ENCODE data around the gene TMPRSS9. TPM values are rescaled to one million over a fixed set of nuclear protein-coding genes. Genes with fewer than 3 reads are reported as not detected.

TMPRSS9 gene
- total RNA-seq, 1 experiment from 2014 or later = not detected

DNA sequence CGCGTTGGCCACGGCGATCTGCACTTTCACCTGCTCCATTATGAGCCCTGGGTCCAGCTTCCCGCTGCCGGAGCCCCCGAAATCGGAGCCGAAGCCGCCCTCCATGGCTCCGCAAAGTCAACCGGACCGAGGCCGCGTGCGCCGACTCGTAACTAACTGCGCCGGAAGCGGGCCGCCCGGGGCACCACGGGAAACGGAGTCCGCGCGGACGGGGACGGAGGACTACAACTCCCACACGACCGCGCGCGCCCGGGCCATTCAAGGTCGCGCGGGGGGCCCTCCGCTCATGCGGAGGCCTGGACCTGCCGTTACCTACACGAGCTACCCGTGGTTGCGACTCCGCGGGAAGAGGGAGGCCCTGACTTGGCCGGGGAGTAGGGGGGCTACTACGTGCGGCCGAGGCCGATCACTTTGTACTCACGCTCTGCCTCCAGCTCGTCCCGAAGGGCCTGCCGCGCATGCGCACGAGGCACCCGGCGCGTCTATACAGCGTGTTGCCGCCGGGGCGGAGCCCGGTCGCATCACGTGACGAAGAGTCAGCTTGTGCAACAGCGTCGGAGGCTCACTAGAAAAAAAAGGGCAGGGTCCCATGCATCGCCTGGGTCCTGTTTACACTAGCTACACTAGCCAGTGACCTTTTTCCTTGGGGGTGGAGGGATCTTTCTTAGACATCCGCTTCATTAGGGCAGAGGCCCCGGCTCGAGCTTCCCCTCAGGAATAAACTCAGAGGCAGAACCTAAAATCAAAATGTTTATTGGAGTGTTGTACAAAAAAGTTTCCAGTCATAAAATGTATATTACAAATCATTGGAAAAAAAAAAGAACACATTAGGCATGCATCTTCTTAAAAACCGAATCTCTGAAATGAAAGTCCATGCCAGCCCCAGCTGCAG lies 67.6 kb downstream of the TMPRSS9 start, which contains the start of gene TIMM13:
TIMM13 (minus strand) TSS at position 158 of the 892 bp plus-strand sequence; CDS start at position 105, 53 bp downstream.
- H3K27ac Mint-ChIP-seq (ENCODE audit: unreplicated experiment) = peak within 1 kb of the TSS; percentile 88
- CTCF ChIA-PET = interaction anchor here (0.6 to 1.5 kb wide), 3 partner anchors 183 to 289 kb away, joined by 4 to 6 read pairs (median 5); no protein-coding TSS in a partner anchor
- TF ChIP-seq, protein P1, sequence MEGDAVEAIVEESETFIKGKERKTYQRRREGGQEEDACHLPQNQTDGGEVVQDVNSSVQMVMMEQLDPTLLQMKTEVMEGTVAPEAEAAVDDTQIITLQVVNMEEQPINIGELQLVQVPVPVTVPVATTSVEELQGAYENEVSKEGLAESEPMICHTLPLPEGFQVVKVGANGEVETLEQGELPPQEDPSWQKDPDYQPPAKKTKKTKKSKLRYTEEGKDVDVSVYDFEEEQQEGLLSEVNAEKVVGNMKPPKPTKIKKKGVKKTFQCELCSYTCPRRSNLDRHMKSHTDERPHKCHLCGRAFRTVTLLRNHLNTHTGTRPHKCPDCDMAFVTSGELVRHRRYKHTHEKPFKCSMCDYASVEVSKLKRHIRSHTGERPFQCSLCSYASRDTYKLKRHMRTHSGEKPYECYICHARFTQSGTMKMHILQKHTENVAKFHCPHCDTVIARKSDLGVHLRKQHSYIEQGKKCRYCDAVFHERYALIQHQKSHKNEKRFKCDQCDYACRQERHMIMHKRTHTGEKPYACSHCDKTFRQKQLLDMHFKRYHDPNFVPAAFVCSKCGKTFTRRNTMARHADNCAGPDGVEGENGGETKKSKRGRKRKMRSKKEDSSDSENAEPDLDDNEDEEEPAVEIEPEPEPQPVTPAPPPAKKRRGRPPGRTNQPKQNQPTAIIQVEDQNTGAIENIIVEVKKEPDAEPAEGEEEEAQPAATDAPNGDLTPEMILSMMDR (IDR thresholded peaks at IDR 0.05; ENCODE audit: unreplicated experiment) = no peak
- H3K36me3 Mint-ChIP-seq (ENCODE audit: insufficient read depth, unreplicated experiment) = peaks cover 39% of the 10 kb centered on the region
- peak within 1 kb of the TSS; percentile 93 for H3K4me3 Mint-ChIP-seq (ENCODE audit: low read depth, unreplicated experiment)
- DNase-seq = peak; percentile 91
- H3K4me1 Mint-ChIP-seq (ENCODE audit: low read depth, unreplicated experiment) = no peaks in the 10 kb centered on the region
- intact Hi-C loops (cut with micrococcal nuclease; ENCODE audit: unreplicated experiment) = no loop called here
- no peaks in the 10 kb centered on the region for H3K27me3 Mint-ChIP-seq (ENCODE audit: unreplicated experiment)
- BruUV-seq (replicated peaks) = no TSS peak
- no peaks in the 10 kb centered on the region for H3K9me3 Mint-ChIP-seq (ENCODE audit: low read depth, unreplicated experiment)

DNA sequence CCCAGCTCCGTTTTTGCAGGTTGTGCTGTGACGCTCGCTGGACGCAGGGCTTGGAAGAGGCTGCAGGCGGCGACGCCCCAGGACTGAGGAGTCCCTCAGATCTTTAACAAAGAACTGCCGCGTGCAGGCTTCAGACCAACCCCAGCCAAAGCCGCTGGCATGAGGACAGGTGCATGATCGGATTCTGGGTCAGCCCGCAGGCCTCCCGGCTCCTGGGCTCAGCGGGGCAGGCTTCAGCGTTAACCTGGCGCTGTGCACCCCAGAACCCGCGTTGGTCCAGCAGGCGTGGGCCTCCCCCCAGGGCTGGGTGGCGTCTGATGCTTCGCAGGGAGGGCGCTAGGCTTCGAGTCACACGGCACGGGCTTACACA lies 68.2 kb downstream of the TMPRSS9 start:
- TF ChIP-seq, protein P1 (IDR thresholded peaks at IDR 0.05; ENCODE audit: unreplicated experiment) = no peak
- BruUV-seq (replicated peaks) = no TSS peak
- H3K27me3 Mint-ChIP-seq (ENCODE audit: unreplicated experiment) = no peaks in the 10 kb centered on the region
- H3K36me3 Mint-ChIP-seq (ENCODE audit: insufficient read depth, unreplicated experiment) = peaks cover 39% of the 10 kb centered on the region
- H3K4me1 Mint-ChIP-seq (ENCODE audit: low read depth, unreplicated experiment) = no peaks in the 10 kb centered on the region
- intact Hi-C loops (cut with micrococcal nuclease; ENCODE audit: unreplicated experiment) = no loop called here
- peak overlapping the region; percentile 93 for H3K4me3 Mint-ChIP-seq (ENCODE audit: low read depth, unreplicated experiment)
- CTCF ChIA-PET = interaction anchor here (1.5 kb wide), 1 partner anchor 183 kb away, joined by 6 read pairs; no protein-coding TSS in a partner anchor
- no peak overlapping the region for H3K27ac Mint-ChIP-seq (ENCODE audit: unreplicated experiment)
- H3K9me3 Mint-ChIP-seq (ENCODE audit: low read depth, unreplicated experiment) = no peaks in the 10 kb centered on the region
- DNase-seq = no peak

DNA sequence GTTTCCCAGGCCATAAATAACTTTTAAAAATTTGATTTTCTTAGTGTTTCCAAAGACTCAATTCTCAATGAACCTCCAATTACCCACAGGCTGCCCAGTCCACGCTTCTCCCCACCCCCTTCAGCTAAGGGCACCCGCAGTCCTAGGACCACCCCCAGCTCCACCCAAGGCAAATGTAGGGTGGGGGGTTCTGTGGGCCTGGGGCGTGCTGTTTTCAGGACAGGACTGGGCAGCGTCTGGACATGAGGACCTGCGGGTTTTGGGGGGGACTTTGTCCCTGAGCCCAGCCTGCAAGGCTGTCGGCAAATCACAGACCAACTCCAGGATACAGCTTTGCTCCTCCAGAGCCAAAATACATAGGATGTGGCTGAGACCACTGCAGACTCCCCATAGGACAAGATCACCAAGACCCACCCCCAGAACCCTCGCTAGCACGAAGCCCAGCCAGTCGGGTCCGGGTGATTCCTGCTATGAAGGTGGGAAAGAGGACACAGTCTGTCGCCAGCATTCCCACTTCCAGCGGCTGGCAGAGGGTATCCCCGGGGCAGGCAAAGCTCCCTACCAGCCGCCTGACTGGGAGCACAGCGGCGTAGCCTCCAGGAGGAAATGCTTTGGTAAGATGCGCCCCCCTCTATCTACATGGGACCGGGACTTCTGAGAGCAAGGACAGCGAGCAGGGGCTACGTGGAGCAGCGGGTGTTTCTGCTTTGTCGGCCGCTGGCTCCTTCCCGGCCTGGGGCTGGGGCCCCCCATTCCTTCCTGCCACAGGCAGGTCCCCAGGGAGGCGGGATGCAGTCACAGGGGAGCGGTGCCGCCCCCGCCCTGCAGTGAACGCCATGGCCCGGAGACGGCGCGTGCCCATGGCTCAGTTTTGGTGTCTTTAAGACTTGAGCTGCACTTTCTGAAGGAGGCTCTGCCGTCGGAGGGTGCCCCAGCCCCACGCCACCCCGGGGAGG lies 69.0 kb downstream of the TMPRSS9 start:
- intact Hi-C loops (cut with micrococcal nuclease; ENCODE audit: unreplicated experiment) = no loop called here
- Mint-ChIP-seq H3K4me3 (ENCODE audit: low read depth, unreplicated experiment) (no peak overlapping the region), H3K27me3 (ENCODE audit: unreplicated experiment) (no peaks in the 10 kb centered on the region), H3K27ac (ENCODE audit: unreplicated experiment) (no peak overlapping the region), H3K36me3 (ENCODE audit: insufficient read depth, unreplicated experiment) (peaks cover 43% of the 10 kb centered on the region), H3K9me3 (ENCODE audit: low read depth, unreplicated experiment) (no peaks in the 10 kb centered on the region), H3K4me1 (ENCODE audit: low read depth, unreplicated experiment) (no peaks in the 10 kb centered on the region)
- TF ChIP-seq, protein P1 (IDR thresholded peaks at IDR 0.05; ENCODE audit: unreplicated experiment) = no peak
- no TSS peak for BruUV-seq (replicated peaks)
- CTCF ChIA-PET = interaction anchor here (1.5 kb wide), 1 partner anchor 182 kb away, joined by 6 read pairs; no protein-coding TSS in a partner anchor
- no peak for DNase-seq

DNA sequence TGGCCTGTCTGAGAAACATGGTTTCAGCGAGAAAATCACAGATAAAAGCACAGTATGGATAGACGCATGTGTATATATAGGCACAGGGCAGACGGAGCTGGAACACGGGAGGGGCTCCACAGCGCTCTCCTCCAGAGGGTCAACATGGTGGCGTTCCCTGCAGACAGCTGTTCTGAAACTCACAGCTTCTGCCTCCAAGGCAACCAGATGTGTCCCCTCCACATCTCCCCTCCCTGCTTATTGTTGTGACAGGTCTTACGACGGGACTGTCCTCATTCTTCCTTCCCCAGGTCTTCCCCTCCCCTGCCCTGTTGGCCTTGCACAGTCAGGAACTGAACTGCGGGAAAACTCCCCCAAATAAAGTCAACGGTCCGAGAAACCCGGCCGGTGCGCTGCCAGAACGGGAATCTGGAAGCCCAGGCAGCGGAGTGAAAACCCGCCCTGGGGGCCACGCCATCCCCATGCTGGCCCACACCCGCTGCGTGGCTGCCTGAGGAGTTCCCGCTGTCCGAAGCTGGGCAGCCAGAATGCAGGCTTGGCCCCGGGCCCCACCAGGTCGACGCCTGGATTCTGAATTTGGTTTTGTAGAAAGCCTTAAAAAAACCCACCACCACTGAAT lies 70.0 kb downstream of the TMPRSS9 start:
- Mint-ChIP-seq H3K36me3 (ENCODE audit: insufficient read depth, unreplicated experiment) (peaks cover 43% of the 10 kb centered on the region), H3K4me3 (ENCODE audit: low read depth, unreplicated experiment) (no peak overlapping the region), H3K9me3 (ENCODE audit: low read depth, unreplicated experiment) (no peaks in the 10 kb centered on the region), H3K27me3 (ENCODE audit: unreplicated experiment) (no peaks in the 10 kb centered on the region), H3K27ac (ENCODE audit: unreplicated experiment) (no peak overlapping the region), H3K4me1 (ENCODE audit: low read depth, unreplicated experiment) (no peaks in the 10 kb centered on the region)
- no peak for DNase-seq
- CTCF ChIA-PET = interaction anchor here (0.6 kb wide), 1 partner anchor 100 kb away, joined by 9 read pairs; no protein-coding TSS in a partner anchor
- TF ChIP-seq, protein P1 (IDR thresholded peaks at IDR 0.05; ENCODE audit: unreplicated experiment) = no peak
- intact Hi-C loops (cut with micrococcal nuclease; ENCODE audit: unreplicated experiment) = no loop called here
- no TSS peak for BruUV-seq (replicated peaks)
